Activated CD8-positive, alpha-beta memory T cell treated with anti-CD3 and anti-CD28 coated beads, Interleukin-2, amount 10 ng/mL, durations not matched to agents 7 days and 5 days (primary cell): ENCODE data around the gene GPHB5. TPM values are rescaled to one million over a fixed set of nuclear protein-coding genes. Genes with fewer than 3 reads are reported as not detected.

ENCODE experiments used
- ATAC-seq: fragments of 150-1000 bp; cut with Tn5 transposase; one replicate; pipeline ENCODE4 v1.10.0; 2021; ENCODE audit warnings: moderate library complexity
- CTCF ChIA-PET: fragments of 350-600 bp; sonication (Branson Sonifier 250); formaldehyde crosslinking; loops from one replicate; lab custom pipeline; 2021; ENCODE audit warnings: antibody characterized with exemption; lab: Charles Lee
- DNase-seq: peaks from one replicate; pipeline ENCODE4 v3.0.0-alpha.2; 2020
- H3K27ac Mint-ChIP-seq: one replicate; pipeline ENCODE4 v1.8.0; 2021; ENCODE audit warnings: mild to moderate bottlenecking, mixed read lengths
- H3K27me3 Mint-ChIP-seq: one replicate; pipeline ENCODE4 v1.8.0; 2021; ENCODE audit warnings: mixed read lengths
- H3K36me3 Mint-ChIP-seq: one replicate; pipeline ENCODE4 v1.8.0; 2021; ENCODE audit warnings: mild to moderate bottlenecking, mixed read lengths
- H3K4me1 Mint-ChIP-seq: one replicate; pipeline ENCODE4 v1.8.0; 2021; ENCODE audit warnings: mixed read lengths
- H3K4me3 Mint-ChIP-seq: one replicate; pipeline ENCODE4 v1.8.0; 2021; ENCODE audit warnings: mild to moderate bottlenecking, moderate library complexity, mixed read lengths
- H3K9me3 Mint-ChIP-seq: one replicate; pipeline ENCODE4 v1.8.0; 2022; ENCODE audit warnings: low read depth, mixed read lengths
- total RNA-seq, 2 experiments: library from RNA; stranded (reverse); gene quantifications; one replicate each; pipeline ENCODE4 v1.2.3, GENCODE V29; 2021

Gene GPHB5, protein sequence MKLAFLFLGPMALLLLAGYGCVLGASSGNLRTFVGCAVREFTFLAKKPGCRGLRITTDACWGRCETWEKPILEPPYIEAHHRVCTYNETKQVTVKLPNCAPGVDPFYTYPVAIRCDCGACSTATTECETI
- not detected for total RNA-seq

DNA sequence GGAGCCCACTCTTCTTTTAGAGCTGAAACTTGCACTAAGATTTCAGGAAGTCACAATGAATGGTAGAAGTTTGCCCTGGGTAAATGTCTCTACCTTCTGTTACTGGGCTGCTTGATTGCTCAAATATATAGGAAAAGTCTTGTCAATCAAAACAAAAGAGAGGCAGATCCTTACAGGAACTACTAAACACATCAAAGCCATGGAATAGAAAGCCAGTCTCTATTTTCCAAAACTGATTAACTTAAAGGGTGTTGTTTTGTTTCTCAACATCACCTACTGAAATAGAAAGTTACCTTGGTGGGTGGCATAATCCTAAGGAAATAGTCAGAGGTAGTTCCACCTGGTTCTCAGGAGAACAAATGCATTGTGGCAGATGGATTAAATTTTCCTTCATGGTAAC lies at the start of gene GPHB5:
GPHB5 (minus strand) TSS at position 101 of the 400 bp plus-strand sequence. CDS start 1,086 bp downstream, outside the sequence.
- Mint-ChIP-seq H3K27ac (no peak within 1 kb of the TSS), H3K36me3 (no peaks in the 10 kb centered on the region), H3K4me1 (no peaks in the 10 kb centered on the region), H3K9me3 (no peaks in the 10 kb centered on the region), H3K27me3 (peaks cover 21% of the 10 kb centered on the region), H3K4me3 (no peak within 1 kb of the TSS)
- ATAC-seq = no peak
- CTCF ChIA-PET = no interaction called here
- DNase-seq = no peak

DNA sequence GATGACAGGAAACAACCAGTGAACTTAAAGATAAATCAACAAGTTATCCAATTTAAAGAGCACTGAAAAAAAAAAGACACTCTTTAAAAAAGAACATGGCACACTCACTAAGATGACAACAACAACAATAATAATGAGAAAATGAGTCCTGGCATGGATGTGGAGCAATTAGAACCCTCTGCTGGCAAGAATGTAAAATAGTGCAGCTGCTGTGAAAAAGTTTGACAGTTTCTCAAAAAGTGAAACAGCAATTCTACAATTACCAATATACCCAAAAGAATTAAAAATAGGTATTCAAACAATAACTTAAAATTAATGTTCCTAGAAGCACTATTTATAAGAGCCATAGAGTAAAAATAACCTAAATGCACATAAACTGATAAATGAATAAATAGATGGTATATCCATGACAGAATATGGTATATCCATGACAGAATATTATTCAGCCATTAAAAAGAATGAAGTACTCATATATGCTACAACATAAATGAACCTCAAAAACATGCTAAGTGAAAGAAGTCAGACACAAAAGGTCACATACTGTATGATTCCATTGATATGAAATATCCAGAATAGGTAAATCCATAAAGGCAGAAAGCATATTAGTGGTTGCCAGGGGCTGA lies 49.1 kb upstream of the GPHB5 start:
- H3K9me3 Mint-ChIP-seq = no peaks in the 10 kb centered on the region
- H3K27me3 Mint-ChIP-seq = peaks cover 9% of the 10 kb centered on the region
- H3K4me3 Mint-ChIP-seq = no peak overlapping the region
- ATAC-seq = no peak
- peaks cover 16% of the 10 kb centered on the region for H3K4me1 Mint-ChIP-seq
- CTCF ChIA-PET = no interaction called here
- DNase-seq = no peak
- peaks cover 9% of the 10 kb centered on the region for H3K36me3 Mint-ChIP-seq
- H3K27ac Mint-ChIP-seq = no peak overlapping the region

DNA sequence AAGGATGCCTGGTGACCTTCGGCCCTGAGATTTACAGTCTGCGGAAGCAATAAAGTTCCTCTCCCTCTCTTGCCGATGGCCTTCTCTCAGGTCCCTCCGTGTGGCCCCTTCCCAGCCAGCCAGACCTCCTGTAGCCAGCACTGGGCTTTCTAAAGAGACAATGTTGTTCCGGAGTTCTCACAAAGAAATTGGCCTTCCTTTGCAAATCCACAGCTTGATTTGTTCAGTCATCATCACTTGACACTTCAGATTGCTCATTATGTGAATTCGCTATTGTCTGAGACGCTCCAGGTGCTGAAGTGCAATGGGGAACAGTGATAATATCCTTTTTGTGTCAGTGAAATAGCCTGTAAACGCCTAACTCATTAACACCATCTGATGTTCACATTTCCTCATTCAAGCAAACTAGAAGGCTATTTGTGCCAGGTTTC lies 43.7 kb upstream of the GPHB5 start:
- no peak overlapping the region for H3K27ac Mint-ChIP-seq
- ATAC-seq = no peak
- CTCF ChIA-PET = no interaction called here

DNA sequence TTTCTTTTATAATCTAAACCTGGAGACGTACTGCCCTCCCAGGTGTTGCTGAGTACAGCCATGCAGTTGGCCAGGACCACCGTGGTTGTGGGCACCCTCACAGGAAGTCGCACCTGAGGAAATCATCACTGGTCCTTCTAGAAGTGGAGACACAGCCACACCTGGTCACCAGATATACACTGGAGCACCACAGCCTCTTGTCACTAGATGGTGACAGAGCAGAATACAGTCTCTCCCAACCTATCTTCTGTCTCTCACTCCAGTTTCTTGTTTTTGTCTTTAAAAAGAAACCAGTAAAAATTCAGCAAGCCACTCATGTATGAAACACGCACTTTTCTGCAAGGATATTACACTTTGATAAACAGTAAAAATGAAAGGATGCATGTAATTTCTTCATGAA lies 43.1 kb upstream of the GPHB5 start:
- CTCF ChIA-PET = no interaction called here
- H3K4me3 Mint-ChIP-seq = no peak overlapping the region

More for the DNA sequence above, 43.7 kb upstream of the GPHB5 start:
- Mint-ChIP-seq H3K4me3 (no peak overlapping the region), H3K36me3 (no peaks in the 10 kb centered on the region), H3K4me1 (no peaks in the 10 kb centered on the region), H3K9me3 (no peaks in the 10 kb centered on the region), H3K27me3 (peaks cover 26% of the 10 kb centered on the region)
- DNase-seq = no peak

DNA sequence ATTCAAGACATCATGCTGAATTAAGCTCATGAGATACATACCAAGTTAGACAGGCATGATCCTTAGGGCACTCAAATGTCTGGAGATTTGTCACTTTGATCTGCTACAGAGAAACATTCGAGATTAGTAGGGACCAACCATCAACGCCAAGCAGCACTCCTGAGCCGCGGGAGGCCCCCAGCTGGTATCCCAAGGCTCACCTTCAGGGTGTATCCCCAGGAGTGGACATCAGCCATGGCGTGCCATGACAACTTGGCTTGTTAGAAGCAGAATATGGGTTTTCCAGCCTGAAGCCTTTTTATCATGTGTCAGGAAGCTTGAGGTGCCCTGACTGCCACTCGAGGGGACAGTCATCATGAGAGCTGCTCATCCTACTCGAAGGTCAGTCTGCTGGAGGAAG lies 39.1 kb upstream of the GPHB5 start:
- CTCF ChIA-PET = interaction anchor here (1.1 kb wide), 1 partner anchor 30 kb away, joined by 3 read pairs; no protein-coding TSS in a partner anchor
- no peak for ATAC-seq
- H3K9me3 Mint-ChIP-seq = no peaks in the 10 kb centered on the region
- no peak overlapping the region for H3K4me3 Mint-ChIP-seq
- no peak for DNase-seq
- H3K36me3 Mint-ChIP-seq = no peaks in the 10 kb centered on the region
- H3K27ac Mint-ChIP-seq = no peak overlapping the region
- H3K4me1 Mint-ChIP-seq = no peaks in the 10 kb centered on the region
- peaks cover 31% of the 10 kb centered on the region for H3K27me3 Mint-ChIP-seq

More for the DNA sequence above, 43.1 kb upstream of the GPHB5 start:
- H3K36me3 Mint-ChIP-seq = no peaks in the 10 kb centered on the region
- H3K27ac Mint-ChIP-seq = no peak overlapping the region
- no peaks in the 10 kb centered on the region for H3K4me1 Mint-ChIP-seq
- H3K9me3 Mint-ChIP-seq = no peaks in the 10 kb centered on the region
- H3K27me3 Mint-ChIP-seq = peaks cover 24% of the 10 kb centered on the region
- ATAC-seq (no peak), DNase-seq (no peak)

DNA sequence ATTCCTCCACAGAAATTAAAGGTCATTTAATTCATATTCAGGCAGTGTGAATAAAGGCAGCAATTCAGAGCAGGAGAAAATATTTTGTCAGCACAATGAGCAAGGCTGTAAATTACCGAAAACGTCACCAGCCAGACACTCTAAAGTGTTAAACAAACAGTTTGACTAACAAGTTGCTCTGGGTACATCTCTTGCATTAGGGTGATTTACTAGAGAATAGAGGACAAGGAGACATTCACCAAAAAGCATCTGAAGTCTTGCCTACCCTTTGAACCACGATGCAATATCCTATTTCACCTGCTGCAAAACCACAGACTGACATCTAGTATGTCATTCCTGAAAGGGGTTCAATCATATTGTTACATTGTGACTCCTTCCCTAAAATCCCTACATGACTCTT lies 27.1 kb upstream of the GPHB5 start:
- CTCF ChIA-PET = no interaction called here
- no peaks in the 10 kb centered on the region for H3K4me1 Mint-ChIP-seq
- H3K36me3 Mint-ChIP-seq = no peaks in the 10 kb centered on the region
- ATAC-seq = no peak
- no peak overlapping the region for H3K4me3 Mint-ChIP-seq
- H3K27ac Mint-ChIP-seq = no peak overlapping the region
- H3K27me3 Mint-ChIP-seq = peaks cover 54% of the 10 kb centered on the region
- DNase-seq = no peak
- no peaks in the 10 kb centered on the region for H3K9me3 Mint-ChIP-seq

DNA sequence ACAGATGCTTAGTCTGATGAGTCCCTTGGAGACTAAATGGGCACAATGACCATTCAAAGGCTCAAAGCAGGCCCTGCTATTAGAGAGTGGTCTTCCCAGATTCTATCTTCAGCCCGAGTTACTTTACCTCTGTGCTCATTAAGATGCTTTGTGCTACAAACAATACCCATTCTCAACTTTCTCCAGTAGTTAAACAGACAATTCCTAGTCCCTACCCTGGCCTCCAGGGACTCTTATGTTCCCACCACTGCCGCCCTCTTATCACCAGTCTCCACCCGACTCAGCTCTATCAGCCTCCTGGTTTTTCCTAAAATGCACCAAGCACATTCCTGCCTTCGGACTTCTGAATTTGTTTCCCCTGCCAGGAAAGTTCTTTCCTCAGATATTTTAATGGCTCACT lies 25.6 kb upstream of the GPHB5 start:
- Mint-ChIP-seq H3K36me3 (no peaks in the 10 kb centered on the region), H3K9me3 (no peaks in the 10 kb centered on the region), H3K27ac (no peak overlapping the region), H3K4me3 (no peak overlapping the region), H3K27me3 (peaks cover 49% of the 10 kb centered on the region), H3K4me1 (no peaks in the 10 kb centered on the region)
- ATAC-seq = no peak
- CTCF ChIA-PET = no interaction called here
- no peak for DNase-seq

DNA sequence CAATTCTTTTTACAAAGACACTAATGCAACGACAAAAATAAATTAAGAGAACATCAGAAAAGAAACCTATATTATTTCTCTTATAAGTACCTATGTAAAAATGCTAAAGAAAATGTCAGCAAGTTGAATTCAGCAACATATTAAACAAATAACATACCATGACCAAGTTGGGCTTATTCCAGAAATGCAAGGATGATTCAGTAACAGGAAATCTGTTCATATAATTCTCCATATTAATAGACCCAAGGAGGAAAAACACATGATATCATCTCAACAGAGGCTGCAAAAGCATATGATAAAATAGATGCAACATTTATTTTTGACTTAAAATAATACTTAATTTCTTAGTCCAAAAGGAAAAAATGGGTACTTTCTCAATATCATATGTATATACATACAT lies 25.1 kb upstream of the GPHB5 start:
- no peak overlapping the region for H3K4me3 Mint-ChIP-seq
- no peaks in the 10 kb centered on the region for H3K9me3 Mint-ChIP-seq
- no peaks in the 10 kb centered on the region for H3K4me1 Mint-ChIP-seq
- ATAC-seq (no peak), DNase-seq (no peak)
- peaks cover 46% of the 10 kb centered on the region for H3K27me3 Mint-ChIP-seq
- no peak overlapping the region for H3K27ac Mint-ChIP-seq
- CTCF ChIA-PET = no interaction called here
- no peaks in the 10 kb centered on the region for H3K36me3 Mint-ChIP-seq

DNA sequence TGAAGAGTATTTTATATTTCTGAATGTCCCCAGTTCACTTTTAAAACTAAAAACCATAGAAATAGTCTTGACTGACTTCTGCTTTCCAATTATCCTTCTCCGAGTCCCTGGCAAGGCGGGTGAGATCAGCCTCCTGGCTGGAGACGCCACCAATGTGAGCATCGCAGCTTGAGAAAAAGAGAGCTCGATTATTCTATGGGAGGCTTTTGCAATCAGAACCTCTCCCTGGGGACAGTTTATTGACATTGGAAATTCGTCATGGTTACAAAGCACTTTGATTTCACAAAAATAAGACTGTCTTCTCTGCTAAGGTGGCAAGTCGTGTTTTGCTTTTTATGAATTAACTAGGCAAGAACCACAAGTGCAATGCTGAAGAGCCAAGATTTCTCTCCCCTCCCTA lies 23.6 kb upstream of the GPHB5 start:
- DNase-seq (no peak), ATAC-seq (no peak)
- H3K9me3 Mint-ChIP-seq = no peaks in the 10 kb centered on the region
- no peaks in the 10 kb centered on the region for H3K4me1 Mint-ChIP-seq
- peaks cover 43% of the 10 kb centered on the region for H3K27me3 Mint-ChIP-seq
- H3K4me3 Mint-ChIP-seq = no peak overlapping the region
- CTCF ChIA-PET = no interaction called here
- no peaks in the 10 kb centered on the region for H3K36me3 Mint-ChIP-seq
- no peak overlapping the region for H3K27ac Mint-ChIP-seq

DNA sequence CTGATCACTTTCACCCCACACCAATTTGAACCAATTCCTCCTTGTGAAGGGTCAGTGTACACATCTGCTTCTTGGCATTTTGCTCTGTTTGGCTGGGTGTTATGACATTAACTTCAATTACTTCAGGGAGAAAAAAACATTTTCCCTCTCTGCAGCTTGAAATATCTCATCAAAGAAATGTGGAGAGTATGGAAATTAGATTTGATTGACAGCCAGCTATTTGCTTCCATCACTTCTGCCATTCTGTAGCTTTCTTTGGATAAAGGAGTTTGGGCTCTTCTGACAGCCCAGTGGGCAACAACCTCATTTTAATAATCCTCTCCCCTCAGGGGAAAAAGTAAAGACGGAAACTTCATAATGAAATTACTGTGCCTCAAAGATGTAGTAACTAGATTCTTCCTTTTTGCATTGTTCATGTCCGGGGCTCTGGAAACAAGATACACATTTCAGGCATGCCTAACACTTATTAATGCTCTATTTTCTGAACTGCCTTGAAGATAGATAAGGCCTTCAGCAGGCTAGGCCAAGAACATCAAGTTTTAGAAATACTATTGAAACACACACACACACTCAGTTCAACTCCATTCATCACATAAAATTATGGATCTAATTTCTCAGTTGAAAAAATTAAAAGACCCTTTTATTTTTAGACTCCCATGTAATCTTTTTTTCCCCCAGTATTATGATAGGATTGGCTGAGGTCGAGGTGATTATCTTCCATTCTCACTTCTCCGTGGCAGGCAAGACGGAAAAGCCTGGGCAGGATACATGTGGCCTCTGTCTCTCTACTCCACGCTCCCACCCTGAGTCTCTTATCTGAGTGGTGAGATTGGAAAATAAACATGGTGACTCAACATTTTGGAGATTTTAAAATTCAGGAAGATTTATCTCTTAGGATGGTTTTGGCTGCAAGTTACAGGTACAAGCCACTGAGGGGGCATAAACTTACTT lies 10.3 kb upstream of the GPHB5 start:
- H3K4me3 Mint-ChIP-seq = no peak overlapping the region
- DNase-seq = no peak
- no peaks in the 10 kb centered on the region for H3K9me3 Mint-ChIP-seq
- CTCF ChIA-PET = interaction anchor here (0.6 kb wide), 2 partner anchors 49 to 104 kb away, joined by 3 read pairs; no protein-coding TSS in a partner anchor
- no peak for ATAC-seq
- H3K36me3 Mint-ChIP-seq = no peaks in the 10 kb centered on the region
- H3K27me3 Mint-ChIP-seq = peaks cover 20% of the 10 kb centered on the region
- no peaks in the 10 kb centered on the region for H3K4me1 Mint-ChIP-seq
- H3K27ac Mint-ChIP-seq = no peak overlapping the region

DNA sequence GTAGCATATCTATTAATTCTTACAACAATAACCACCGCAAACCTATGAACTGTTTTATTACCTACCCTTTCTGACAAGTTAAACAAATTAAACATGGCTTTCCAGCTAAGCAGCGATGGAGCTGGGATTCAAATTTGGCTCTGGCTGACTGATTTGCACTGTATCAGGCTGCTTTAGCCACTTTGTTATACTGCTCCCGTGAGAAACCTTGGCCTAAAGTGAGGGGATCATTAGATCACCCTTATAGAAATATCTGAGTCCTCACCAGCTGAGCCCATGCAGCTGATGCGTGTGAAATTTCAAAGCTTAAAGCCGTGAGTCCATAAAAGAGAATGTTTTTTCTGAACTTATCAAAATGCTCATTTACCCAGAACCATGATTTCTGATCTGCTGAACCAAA lies 8.1 kb upstream of the GPHB5 start:
- no peaks in the 10 kb centered on the region for H3K9me3 Mint-ChIP-seq
- CTCF ChIA-PET = no interaction called here
- peaks cover 13% of the 10 kb centered on the region for H3K27me3 Mint-ChIP-seq
- no peak overlapping the region for H3K4me3 Mint-ChIP-seq
- no peaks in the 10 kb centered on the region for H3K36me3 Mint-ChIP-seq
- H3K27ac Mint-ChIP-seq = no peak overlapping the region
- DNase-seq (no peak), ATAC-seq (no peak)
- H3K4me1 Mint-ChIP-seq = no peaks in the 10 kb centered on the region

DNA sequence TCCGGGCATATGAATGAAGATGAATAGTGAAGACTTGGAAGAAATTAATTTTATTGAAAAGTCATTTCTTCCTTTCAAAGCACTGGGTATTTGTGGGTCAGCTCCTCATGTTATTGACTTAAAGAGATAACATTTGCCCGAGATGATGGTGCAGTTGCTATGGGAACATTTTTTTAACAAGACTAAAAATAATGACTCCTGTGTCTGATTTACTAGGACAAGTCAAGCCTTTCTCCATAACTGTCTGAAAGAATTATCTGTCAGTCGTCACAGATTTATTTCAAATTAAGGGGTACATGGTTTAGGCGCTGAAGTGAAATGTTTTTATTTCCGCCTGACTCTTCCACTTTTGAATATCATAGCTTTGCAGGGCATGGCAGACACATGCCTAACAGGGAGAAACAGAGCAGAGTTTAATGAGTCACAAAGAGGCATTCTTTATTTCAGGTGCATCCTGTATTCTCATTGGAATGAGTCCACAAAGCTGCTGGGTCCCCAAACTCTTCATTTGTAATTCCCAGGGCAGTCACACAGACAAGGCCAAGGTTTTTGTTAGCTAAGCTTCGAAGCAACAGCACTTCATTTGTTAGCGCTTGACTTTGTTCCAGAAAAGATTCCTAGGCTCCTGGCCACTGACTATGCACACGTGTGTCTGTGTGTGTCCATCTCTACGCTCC lies 4.3 kb upstream of the GPHB5 start:
- ATAC-seq (no peak), DNase-seq (no peak)
- H3K4me1 Mint-ChIP-seq = no peaks in the 10 kb centered on the region
- H3K9me3 Mint-ChIP-seq = no peaks in the 10 kb centered on the region
- H3K36me3 Mint-ChIP-seq = no peaks in the 10 kb centered on the region
- CTCF ChIA-PET = no interaction called here
- no peak overlapping the region for H3K4me3 Mint-ChIP-seq
- H3K27ac Mint-ChIP-seq = no peak overlapping the region
- peaks cover 15% of the 10 kb centered on the region for H3K27me3 Mint-ChIP-seq

DNA sequence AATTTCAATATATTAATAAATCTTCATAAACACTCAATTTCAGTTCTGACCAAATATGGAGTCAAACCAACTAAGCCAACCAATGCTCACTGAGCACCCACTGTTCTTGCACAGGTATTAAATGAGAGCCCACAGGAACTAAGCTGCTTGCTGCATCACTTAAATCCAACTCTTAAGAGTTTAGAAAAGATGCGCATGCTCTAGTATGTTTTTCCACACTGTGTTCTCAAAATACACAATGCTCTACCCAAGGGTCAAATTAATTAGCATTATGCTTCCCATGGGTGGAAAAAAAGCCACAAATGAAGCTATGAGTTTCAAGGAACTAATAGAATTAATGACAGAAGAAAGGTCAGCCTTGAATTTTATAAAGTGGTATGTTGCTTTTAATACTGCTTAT lies 3.7 kb upstream of the GPHB5 start:
- no peak overlapping the region for H3K27ac Mint-ChIP-seq
- peaks cover 15% of the 10 kb centered on the region for H3K27me3 Mint-ChIP-seq
- ATAC-seq = no peak
- H3K36me3 Mint-ChIP-seq = no peaks in the 10 kb centered on the region
- CTCF ChIA-PET = no interaction called here
- no peak overlapping the region for H3K4me3 Mint-ChIP-seq
- no peaks in the 10 kb centered on the region for H3K4me1 Mint-ChIP-seq
- H3K9me3 Mint-ChIP-seq = no peaks in the 10 kb centered on the region
- DNase-seq = no peak
